Ishikawa (cell line): ENCODE results near the gene KRT81.

Source experiments
- CEBPB ChIP-seq: IDR thresholded peaks from 2 replicates; pipeline ENCODE4 v1.6.1; 2012
- CREB1 ChIP-seq: IDR thresholded peaks from 2 replicates; pipeline ENCODE4 v1.6.1; 2012; ENCODE audit warnings: low read depth
- EGR1 ChIP-seq: IDR thresholded peaks from 2 replicates; pipeline ENCODE4 v1.6.1; 2012
- EP300 ChIP-seq: IDR thresholded peaks from 2 replicates; pipeline ENCODE4 v1.6.1; 2012; ENCODE audit warnings: borderline replicate concordance
- FOXM1 ChIP-seq: IDR thresholded peaks from 2 replicates; pipeline ENCODE4 v1.6.1; 2012; ENCODE audit warnings: low read depth, borderline replicate concordance
- MAX ChIP-seq: IDR thresholded peaks from 2 replicates; pipeline ENCODE4 v1.6.1; 2012
- RAD21 ChIP-seq: IDR thresholded peaks from 2 replicates; pipeline ENCODE4 v1.6.1; 2012; ENCODE audit warnings: low read depth
- TCF12 ChIP-seq: IDR thresholded peaks from 2 replicates; pipeline ENCODE4 v1.6.1; 2012; ENCODE audit warnings: low read depth
- USF1 ChIP-seq: IDR thresholded peaks from 2 replicates; pipeline ENCODE4 v1.6.1; 2012

DNA sequence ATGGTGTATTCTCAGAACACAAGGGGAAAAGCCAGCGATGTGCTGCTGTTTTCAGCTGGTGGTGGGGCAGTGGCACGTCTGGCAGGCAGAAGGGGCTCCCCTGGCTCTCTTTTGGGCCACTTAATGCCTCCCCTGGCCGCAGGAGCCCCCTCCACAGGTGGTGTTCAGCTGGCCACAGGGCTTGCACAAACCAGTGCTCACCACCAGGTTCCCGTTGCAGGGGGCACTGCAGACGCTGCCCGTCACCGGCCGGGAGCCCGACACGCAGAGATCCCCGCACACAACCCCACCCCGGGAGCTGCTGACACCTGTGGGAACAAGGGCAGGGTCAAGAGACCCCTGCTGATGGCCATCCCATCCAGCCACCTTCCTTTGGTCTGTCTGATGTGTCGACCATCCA, 23.2 kb upstream of the KRT81 start:
- TF ChIP-seq TCF12: no peak
- no peak for TF ChIP-seq CEBPB
- TF ChIP-seq CREB1: no peak
- TF ChIP-seq USF1: no peak
- TF ChIP-seq MAX: no peak
- TF ChIP-seq EGR1: no peak
- TF ChIP-seq EP300: no peak
- no peak for TF ChIP-seq RAD21
- no peak for TF ChIP-seq FOXM1
